Measurements from ENCODE around the gene OR10T2. TPM values are rescaled to one million over a fixed set of nuclear protein-coding genes. Genes with fewer than 3 reads are reported as not detected.
"Not testable (repeated sequence)": the region's sequence is repeated elsewhere in the genome, so short reads cannot be mapped to it uniquely, and the experiment has no call there.

Gene OR10T2, protein sequence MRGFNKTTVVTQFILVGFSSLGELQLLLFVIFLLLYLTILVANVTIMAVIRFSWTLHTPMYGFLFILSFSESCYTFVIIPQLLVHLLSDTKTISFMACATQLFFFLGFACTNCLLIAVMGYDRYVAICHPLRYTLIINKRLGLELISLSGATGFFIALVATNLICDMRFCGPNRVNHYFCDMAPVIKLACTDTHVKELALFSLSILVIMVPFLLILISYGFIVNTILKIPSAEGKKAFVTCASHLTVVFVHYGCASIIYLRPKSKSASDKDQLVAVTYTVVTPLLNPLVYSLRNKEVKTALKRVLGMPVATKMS
- total RNA-seq (not detected), polyA plus RNA-seq (not detected)
- long read RNA-seq, donor 1 = 0 reads
- long read RNA-seq, donor 2 = 0 reads

DNA sequence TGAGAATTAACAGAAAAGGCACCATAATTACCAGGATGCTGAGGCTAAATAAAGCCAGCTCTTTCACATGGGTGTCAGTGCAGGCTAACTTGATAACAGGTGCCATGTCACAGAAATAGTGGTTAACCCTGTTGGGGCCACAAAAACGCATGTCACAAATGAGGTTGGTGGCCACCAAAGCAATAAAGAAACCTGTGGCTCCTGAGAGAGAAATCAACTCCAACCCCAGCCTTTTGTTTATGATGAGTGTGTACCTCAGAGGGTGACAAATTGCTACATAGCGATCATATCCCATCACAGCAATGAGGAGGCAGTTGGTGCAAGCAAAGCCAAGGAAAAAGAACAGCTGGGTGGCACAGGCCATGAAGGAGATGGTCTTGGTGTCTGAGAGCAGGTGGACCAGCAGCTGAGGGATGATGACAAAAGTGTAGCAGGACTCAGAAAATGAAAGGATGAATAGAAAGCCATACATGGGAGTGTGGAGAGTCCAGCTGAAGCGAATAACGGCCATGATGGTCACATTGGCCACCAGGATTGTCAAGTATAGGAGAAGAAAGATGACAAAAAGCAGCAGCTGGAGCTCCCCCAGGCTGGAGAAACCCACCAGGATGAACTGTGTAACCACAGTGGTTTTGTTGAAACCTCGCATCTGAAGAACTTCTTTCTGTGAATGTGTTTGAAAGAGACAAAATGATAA, at the start of gene OR10T2:
Gene OR10T2, minus strand, starts transcription at position 649 of the 697 bp plus-strand sequence. Its CDS starts 0 bp downstream, at position 649.
- Histone ChIP-seq H3K9me3 (ENCODE audit: control insufficient read depth, low read length) (no peaks in the 10 kb centered on the region), H3K4me3 (ENCODE audit: low read length in 2 of 2) (no peak within 1 kb of the TSS), H3K27me3 (ENCODE audit: control insufficient read depth in 1 of 2, insufficient read depth in 2 of 2, low read length in 1 of 2) (no peaks in the 10 kb centered on the region), H3K36me3 (ENCODE audit: control insufficient read depth in 1 of 2, insufficient read depth in 2 of 2, low read length in 1 of 2) (no peaks in the 10 kb centered on the region), H3K27ac (ENCODE audit: low read depth in 1 of 2, low read length in 2 of 2) (no peak within 1 kb of the TSS), H3K4me1 (ENCODE audit: control insufficient read depth in 1 of 2, insufficient read depth in 2 of 2, low read length in 2 of 2) (no peaks in the 10 kb centered on the region)
- DNase-seq (no peak), ATAC-seq (ENCODE audit: low FRiP score) (no peak)
- intact Hi-C loops (cut with DNase I) = no loop called here
- WGBS, 2 donors = 87 to 90% methylated on average over 5 of the region's 5 CpGs

DNA sequence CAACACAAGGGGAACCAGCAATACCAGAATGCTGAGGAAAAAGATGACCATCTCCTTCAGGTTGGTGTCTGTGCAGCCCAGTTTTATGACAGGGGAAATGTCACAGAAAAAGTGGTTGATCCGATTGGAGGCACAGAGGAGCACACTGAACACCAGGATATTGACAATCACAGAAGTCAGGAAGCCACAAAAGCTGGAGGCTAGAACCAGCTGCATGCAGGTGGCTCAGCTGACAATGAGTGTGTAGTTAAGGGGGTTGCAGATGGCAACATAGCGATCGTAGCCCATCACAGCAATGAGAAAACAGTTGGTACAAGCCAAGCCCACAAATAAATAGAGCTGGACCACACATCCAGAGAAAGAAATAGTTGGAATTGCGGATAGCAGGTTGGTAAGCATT, 46.1 kb upstream of the OR10T2 start:
- H3K36me3 ChIP-seq (ENCODE audit: control insufficient read depth in 1 of 2, insufficient read depth in 2 of 2, low read length in 1 of 2) = no peaks in the 10 kb centered on the region
- no peaks in the 10 kb centered on the region for H3K9me3 ChIP-seq (ENCODE audit: control insufficient read depth, low read length)
- H3K4me1 ChIP-seq (ENCODE audit: control insufficient read depth in 1 of 2, insufficient read depth in 2 of 2, low read length in 2 of 2) = no peaks in the 10 kb centered on the region
- H3K27me3 ChIP-seq (ENCODE audit: control insufficient read depth in 1 of 2, insufficient read depth in 2 of 2, low read length in 1 of 2) = no peaks in the 10 kb centered on the region
- no peak for ATAC-seq (ENCODE audit: low FRiP score)
- DNase-seq = no peak
- H3K4me3 ChIP-seq (ENCODE audit: low read length in 2 of 2) = no peak overlapping the region
- intact Hi-C loops (cut with DNase I) = no loop called here
- H3K27ac ChIP-seq (ENCODE audit: low read depth in 1 of 2, low read length in 2 of 2) = no peak overlapping the region
- 83 to 88% methylated on average over 4 of the region's 4 CpGs for WGBS, 2 donors

DNA sequence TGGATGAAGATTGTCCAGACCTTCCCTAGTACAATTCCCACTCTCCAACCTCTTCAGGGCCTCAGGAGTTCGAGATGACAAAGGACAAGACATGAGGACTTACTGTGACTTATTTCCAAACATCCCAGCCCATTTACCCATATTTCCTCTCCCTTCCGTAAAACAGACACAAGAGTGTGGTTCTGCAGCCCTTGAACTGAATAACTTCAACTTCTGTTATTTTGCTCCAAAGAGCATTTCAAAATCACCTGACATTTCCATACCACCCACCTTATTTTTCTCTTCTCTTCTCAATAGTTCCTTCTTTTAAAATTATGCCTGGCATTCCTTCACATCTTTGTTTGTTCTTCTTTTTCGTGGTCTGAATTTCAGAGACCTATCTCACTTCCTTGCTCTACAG, 35.5 kb upstream of the OR10T2 start:
- WGBS, 2 donors = 34 to 42% methylated on average over 3 of the region's 3 CpGs
- intact Hi-C loops (cut with DNase I) = no loop called here
- ATAC-seq (ENCODE audit: low FRiP score) (no peak), DNase-seq (no peak)
- H3K27me3 ChIP-seq (ENCODE audit: control insufficient read depth in 1 of 2, insufficient read depth in 2 of 2, low read length in 1 of 2) = no peaks in the 10 kb centered on the region
- no peaks in the 10 kb centered on the region for H3K4me1 ChIP-seq (ENCODE audit: control insufficient read depth in 1 of 2, insufficient read depth in 2 of 2, low read length in 2 of 2)
- H3K9me3 ChIP-seq (ENCODE audit: control insufficient read depth, low read length) = peaks cover 1% of the 10 kb centered on the region
- H3K4me3 ChIP-seq (ENCODE audit: low read length in 2 of 2) = no peak overlapping the region
- no peaks in the 10 kb centered on the region for H3K36me3 ChIP-seq (ENCODE audit: control insufficient read depth in 1 of 2, insufficient read depth in 2 of 2, low read length in 1 of 2)
- no peak overlapping the region for H3K27ac ChIP-seq (ENCODE audit: low read depth in 1 of 2, low read length in 2 of 2)

DNA sequence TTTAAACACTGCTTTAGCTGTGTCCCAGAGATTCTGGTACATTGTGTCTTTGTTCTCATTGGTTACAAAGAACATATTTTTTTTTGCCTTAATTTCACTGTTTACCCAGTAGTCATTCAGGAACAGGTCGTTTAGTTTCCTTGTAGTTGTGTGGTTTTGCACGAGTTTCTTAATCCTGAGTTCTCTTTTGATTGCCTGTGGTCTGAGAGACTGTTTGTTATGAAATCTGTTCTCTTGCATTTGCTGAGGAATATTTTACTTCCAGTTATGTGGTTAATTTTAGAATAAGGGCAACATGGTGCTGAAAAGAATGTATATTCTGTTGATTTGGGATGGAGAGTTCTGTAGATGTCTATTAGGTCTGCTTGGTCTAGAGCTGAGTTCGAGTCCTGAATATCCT, 30.9 kb upstream of the OR10T2 start:
- intact Hi-C loops (cut with DNase I); ATAC-seq (ENCODE audit: low FRiP score); H3K4me3 ChIP-seq (ENCODE audit: low read length in 2 of 2); H3K4me1 ChIP-seq (ENCODE audit: control insufficient read depth in 1 of 2, insufficient read depth in 2 of 2, low read length in 2 of 2); H3K27me3 ChIP-seq (ENCODE audit: control insufficient read depth in 1 of 2, insufficient read depth in 2 of 2, low read length in 1 of 2); H3K27ac ChIP-seq (ENCODE audit: low read depth in 1 of 2, low read length in 2 of 2); H3K9me3 ChIP-seq (ENCODE audit: control insufficient read depth, low read length); H3K36me3 ChIP-seq (ENCODE audit: control insufficient read depth in 1 of 2, insufficient read depth in 2 of 2, low read length in 1 of 2); DNase-seq: not testable (repeated sequence)
- WGBS, 2 donors = 42 to 50% methylated on average over 3 of the region's 3 CpGs

DNA sequence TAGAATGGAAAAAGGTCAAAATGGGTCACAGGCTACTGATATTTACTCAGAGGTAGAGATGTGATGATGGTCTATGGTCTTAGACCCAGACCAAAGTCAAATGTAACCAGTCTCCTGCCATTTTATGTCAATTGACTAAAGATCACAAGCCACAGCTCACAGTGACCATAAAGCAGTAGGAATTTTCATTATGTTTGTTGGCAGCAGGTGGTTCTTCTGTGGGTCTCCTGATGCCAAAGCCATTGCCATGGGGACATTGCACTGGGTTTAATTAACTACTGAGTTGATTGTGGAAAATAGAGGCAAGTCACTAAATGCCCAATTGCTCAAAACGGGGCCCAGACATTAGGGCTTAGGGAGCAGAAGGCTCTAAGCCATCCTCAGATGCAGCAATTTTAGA, 26.9 kb upstream of the OR10T2 start, which contains the start of gene OR10K2:
Gene OR10K2, minus strand, starts transcription at position 101 of the 400 bp plus-strand sequence. CDS start 5,371 bp downstream, outside the sequence.
- Histone ChIP-seq H3K4me3 (ENCODE audit: low read length in 2 of 2) (no peak within 1 kb of the TSS), H3K9me3 (ENCODE audit: control insufficient read depth, low read length) (no peaks in the 10 kb centered on the region), H3K27ac (ENCODE audit: low read depth in 1 of 2, low read length in 2 of 2) (no peak within 1 kb of the TSS), H3K27me3 (ENCODE audit: control insufficient read depth in 1 of 2, insufficient read depth in 2 of 2, low read length in 1 of 2) (no peaks in the 10 kb centered on the region), H3K36me3 (ENCODE audit: control insufficient read depth in 1 of 2, insufficient read depth in 2 of 2, low read length in 1 of 2) (no peaks in the 10 kb centered on the region), H3K4me1 (ENCODE audit: control insufficient read depth in 1 of 2, insufficient read depth in 2 of 2, low read length in 2 of 2) (no peaks in the 10 kb centered on the region)
- intact Hi-C loops (cut with DNase I) = no loop called here
- WGBS, 2 donors = 91 to 94% methylated on average over 1 of the region's 1 CpG
- ATAC-seq (ENCODE audit: low FRiP score) = no peak
- DNase-seq = no peak

DNA sequence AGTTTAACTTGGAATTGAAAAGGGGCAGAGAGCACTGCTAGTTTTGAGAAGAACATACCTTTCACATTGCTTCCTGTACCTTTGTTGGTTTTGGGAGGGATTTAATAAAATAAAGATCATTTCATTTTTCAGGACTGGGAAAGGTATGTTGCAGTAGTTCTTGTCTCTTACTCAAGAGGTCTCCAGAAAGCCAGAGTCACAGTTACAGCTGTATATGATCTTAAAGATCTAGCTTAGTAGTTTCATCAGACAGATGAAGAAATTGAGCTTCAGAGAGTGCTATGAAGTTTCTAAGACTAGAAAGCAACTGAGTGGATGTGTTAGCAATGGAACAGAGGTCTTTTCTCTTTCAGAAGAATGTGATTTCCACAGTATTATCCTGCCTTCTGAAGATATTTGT, 25.8 kb upstream of the OR10T2 start:
- intact Hi-C loops (cut with DNase I) = no loop called here

DNA sequence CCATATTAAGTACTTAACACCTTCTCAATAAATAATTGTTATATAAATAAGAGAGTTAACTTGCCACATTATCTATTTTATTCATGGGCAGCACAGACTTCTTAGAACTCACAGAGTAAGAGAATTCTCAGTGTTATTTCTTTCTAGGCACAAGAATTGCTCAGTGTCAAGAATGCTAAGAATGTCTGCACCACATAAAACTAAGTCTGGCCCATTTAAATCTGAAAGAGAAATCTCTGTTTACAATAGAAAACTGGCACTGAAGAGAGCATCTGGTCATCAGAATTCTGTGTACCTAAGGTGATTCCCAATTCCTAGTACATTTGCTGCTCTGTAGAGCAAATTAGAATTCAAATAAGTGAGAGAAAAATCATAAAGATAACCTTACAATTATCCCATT, 22.9 kb upstream of the OR10T2 start:
- Histone ChIP-seq H3K4me1 (ENCODE audit: control insufficient read depth in 1 of 2, insufficient read depth in 2 of 2, low read length in 2 of 2) (no peaks in the 10 kb centered on the region), H3K27ac (ENCODE audit: low read depth in 1 of 2, low read length in 2 of 2) (no peak overlapping the region), H3K4me3 (ENCODE audit: low read length in 2 of 2) (no peak overlapping the region), H3K9me3 (ENCODE audit: control insufficient read depth, low read length) (no peaks in the 10 kb centered on the region), H3K36me3 (ENCODE audit: control insufficient read depth in 1 of 2, insufficient read depth in 2 of 2, low read length in 1 of 2) (no peaks in the 10 kb centered on the region), H3K27me3 (ENCODE audit: control insufficient read depth in 1 of 2, insufficient read depth in 2 of 2, low read length in 1 of 2) (no peaks in the 10 kb centered on the region)
- DNase-seq (no peak), ATAC-seq (ENCODE audit: low FRiP score) (no peak)
- intact Hi-C loops (cut with DNase I) = no loop called here

More for the DNA sequence above, 25.8 kb upstream of the OR10T2 start:
- Histone ChIP-seq H3K27ac (ENCODE audit: low read depth in 1 of 2, low read length in 2 of 2) (no peak overlapping the region), H3K4me3 (ENCODE audit: low read length in 2 of 2) (no peak overlapping the region), H3K9me3 (ENCODE audit: control insufficient read depth, low read length) (no peaks in the 10 kb centered on the region), H3K4me1 (ENCODE audit: control insufficient read depth in 1 of 2, insufficient read depth in 2 of 2, low read length in 2 of 2) (no peaks in the 10 kb centered on the region), H3K27me3 (ENCODE audit: control insufficient read depth in 1 of 2, insufficient read depth in 2 of 2, low read length in 1 of 2) (no peaks in the 10 kb centered on the region), H3K36me3 (ENCODE audit: control insufficient read depth in 1 of 2, insufficient read depth in 2 of 2, low read length in 1 of 2) (no peaks in the 10 kb centered on the region)
- no peak for DNase-seq
- ATAC-seq (ENCODE audit: low FRiP score) = no peak

DNA sequence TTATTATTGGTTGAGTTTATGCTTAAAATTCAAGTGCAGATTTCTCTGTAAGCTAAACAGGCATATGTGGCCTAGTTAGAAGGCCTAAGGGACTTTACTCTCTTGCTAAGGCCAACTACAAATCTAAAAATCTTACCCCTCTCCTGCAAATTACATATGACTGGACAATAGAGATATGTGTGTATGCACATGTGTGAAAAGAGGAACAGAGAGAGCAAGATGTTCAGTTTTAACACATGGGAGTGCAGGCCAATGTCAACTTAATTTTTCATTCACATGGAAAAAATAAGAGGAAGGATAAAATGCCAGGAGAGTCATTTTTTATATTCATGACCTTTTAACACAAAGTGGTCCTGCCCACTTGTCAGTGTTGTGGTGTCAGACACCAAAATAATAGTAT, 18.3 kb upstream of the OR10T2 start:
- intact Hi-C loops (cut with DNase I) = no loop called here
- no peaks in the 10 kb centered on the region for H3K4me1 ChIP-seq (ENCODE audit: control insufficient read depth in 1 of 2, insufficient read depth in 2 of 2, low read length in 2 of 2)
- ATAC-seq (ENCODE audit: low FRiP score) (no peak), DNase-seq (no peak)
- peaks cover 0 to 1% of the 10 kb centered on the region in 2 donors for H3K27me3 ChIP-seq (ENCODE audit: control insufficient read depth in 1 of 2, insufficient read depth in 2 of 2, low read length in 1 of 2)
- no peak overlapping the region for H3K27ac ChIP-seq (ENCODE audit: low read depth in 1 of 2, low read length in 2 of 2)
- H3K9me3 ChIP-seq (ENCODE audit: control insufficient read depth, low read length) = peaks cover 2% of the 10 kb centered on the region
- no peak overlapping the region for H3K4me3 ChIP-seq (ENCODE audit: low read length in 2 of 2)
- H3K36me3 ChIP-seq (ENCODE audit: control insufficient read depth in 1 of 2, insufficient read depth in 2 of 2, low read length in 1 of 2) = no peaks in the 10 kb centered on the region

Data from aorta (tissue), 5 donors.